A549 (cell line): ENCODE results near the gene PXK. TPM values are rescaled to one million over a fixed set of nuclear protein-coding genes. Genes with fewer than 3 reads are reported as not detected.
"Not testable (repeated sequence)": the region's sequence is repeated elsewhere in the genome, so short reads cannot be mapped to it uniquely, and the experiment has no call there.

Experiments
- ATAC-seq, 2 experiments: fragments of 200-7000 bp in 1 of 2; fragments of >200 bp in 1 of 2; cut with Nextera tagmentation in 1 of 2; cut with Tn5 transposase in 1 of 2; 3 replicates each; pipeline versions ENCODE4 v1.8.0 to v1.9.1; 2018 to 2020; ENCODE audit warnings: mild to moderate bottlenecking in 1 of 2, moderate library complexity in 1 of 2
- CTCF ChIA-PET: fragments of 300-600 bp; sonication (Branson Sonifier 250); formaldehyde crosslinking; extraction: SDS; loops from one replicate; lab custom pipeline; 2021; ENCODE audit warnings: antibody characterized with exemption, inconsistent platforms; lab: Yijun Ruan, JAX
- POLR2A ChIA-PET: fragments of 350-600 bp; formaldehyde crosslinking; extraction: SDS; loops from one replicate; lab custom pipeline; 2021; ENCODE audit warnings: antibody characterized with exemption, inconsistent platforms; lab: Yijun Ruan, JAX
- DNase-seq, 2 experiments: peaks; one replicate each; pipeline versions ENCODE4 v3.0.0 to v3.0.0-alpha.2; 2011 to 2016; ENCODE audit warnings: low read depth in 1 of 2, low spot score in 1 of 2
- FAIRE-seq: peaks from 2 replicates; lab custom pipeline; 2011; peaks lifted over from hg19 to GRCh38; lab: Jason Lieb, UNC
- H3K27ac ChIP-seq, 2 experiments: fragments of >200 bp; sonication (Bioruptor Twin); formaldehyde crosslinking; 3 replicates each; pipeline ENCODE4 v1.5.1; 2016 to 2017
- H3K4me1 ChIP-seq: fragments of >200 bp; sonication (Bioruptor Twin); formaldehyde crosslinking; 3 replicates; pipeline ENCODE4 v1.6.1; 2016
- H3K4me2 ChIP-seq: fragments of >200 bp; sonication (Bioruptor Twin); formaldehyde crosslinking; 3 replicates; pipeline ENCODE4 v1.6.1; 2016
- H3K4me3 ChIP-seq: fragments of >200 bp; sonication (Bioruptor Twin); formaldehyde crosslinking; 3 replicates; pipeline ENCODE4 v1.5.1; 2016
- H3K9me3 ChIP-seq: fragments of >200 bp; sonication (Bioruptor Twin); formaldehyde crosslinking; 3 replicates; pipeline ENCODE4 v1.6.1; 2016
- CEBPB ChIP-seq, 2 experiments: fragments of >200 bp in 1 of 2; sonication (Bioruptor Twin) in 1 of 2; formaldehyde crosslinking in 1 of 2; IDR thresholded peaks; 2 replicates each; pipeline ENCODE4 v1.6.1; 2012 to 2016
- EHMT2 ChIP-seq: fragments of 200-600 bp; sonication (generic); IDR thresholded peaks from 2 replicates; pipeline ENCODE4 v1.6.1; 2016; ENCODE audit warnings: antibody characterized with exemption, low read depth, mild to moderate bottlenecking, moderate library complexity
- ESRRA ChIP-seq: fragments of 150-350 bp; IDR thresholded peaks from 2 replicates; pipeline ENCODE4 v1.6.1; 2014; ENCODE audit warnings: mild to moderate bottlenecking, low read length, borderline replicate concordance
- FOSL2 ChIP-seq, 2 experiments: fragments of 450-650 bp in 1 of 2; fragments of >200 bp in 1 of 2; sonication (Bioruptor Twin) in 1 of 2; formaldehyde crosslinking; IDR thresholded peaks; 2 replicates each; pipeline versions ENCODE4 v1.5.0 to v1.6.1; 2016 to 2020; ENCODE audit warnings: mild to moderate bottlenecking in 1 of 2, moderate library complexity in 1 of 2
- HDAC2 ChIP-seq: fragments of 200-600 bp; sonication (generic); IDR thresholded peaks from 2 replicates; pipeline ENCODE4 v1.6.1; 2016
- HES2 ChIP-seq: fragments of >200 bp; sonication (Bioruptor Twin); formaldehyde crosslinking; IDR thresholded peaks from 2 replicates; pipeline ENCODE4 v1.6.1; 2016
- HOXB13 ChIP-seq: fragments of 250-450 bp; sonication (Bioruptor Pico); IDR thresholded peaks from 2 replicates; pipeline ENCODE4 v1.5.0; 2020; ENCODE audit warnings: low read depth, mild to moderate bottlenecking, moderate library complexity
- HOXB5 ChIP-seq: fragments of 250-450 bp; sonication (Bioruptor Pico); IDR thresholded peaks from 2 replicates; pipeline ENCODE4 v1.5.0; 2020; ENCODE audit warnings: mild to moderate bottlenecking, moderate library complexity
- JUN ChIP-seq, 2 experiments: fragments of >200 bp; sonication (Bioruptor Twin); formaldehyde crosslinking; IDR thresholded peaks; 2 replicates in 1 of 2; 3 replicates in 1 of 2; pipeline ENCODE4 v1.6.1; 2016 to 2017
- JUNB ChIP-seq: fragments of >200 bp; sonication (Bioruptor Twin); formaldehyde crosslinking; IDR thresholded peaks from 2 replicates; pipeline ENCODE4 v1.6.1; 2016
- KDM1A ChIP-seq: fragments of 200-600 bp; sonication (generic); IDR thresholded peaks from 2 replicates; pipeline ENCODE4 v1.6.1; 2016; ENCODE audit warnings: low read depth, mild to moderate bottlenecking
- PBX3 ChIP-seq: IDR thresholded peaks from 2 replicates; pipeline ENCODE4 v1.6.1; 2012
- RNF2 ChIP-seq: fragments of 200-600 bp; sonication (generic); IDR thresholded peaks from 2 replicates; pipeline ENCODE4 v1.6.1; 2016; ENCODE audit warnings: low read depth, mild to moderate bottlenecking, antibody characterized with exemption, moderate library complexity, borderline replicate concordance
- SMC3 ChIP-seq: fragments of >200 bp; sonication (Bioruptor Twin); formaldehyde crosslinking; IDR thresholded peaks from 3 replicates; pipeline ENCODE4 v1.6.1; 2018; ENCODE audit warnings: inconsistent platforms
- TFCP2L1 ChIP-seq: fragments of 250-450 bp; sonication (Bioruptor Pico); IDR thresholded peaks from 2 replicates; pipeline ENCODE4 v1.5.0; 2021; ENCODE audit warnings: mild to moderate bottlenecking
- WGBS: methylation state at CpG from one replicate; pipeline ENCODE4 v1.1.6; 2017; ENCODE audit errors: missing lambda C conversion rate; 5-methylcytosine and 5-hydroxymethylcytosine counted together
- polyA plus RNA-seq, 4 experiments: library from polyadenylated mRNA; depleted of rRNA in 3 of 4; stranded (reverse); fragments of >200 nt; fragmentation: RNase III in 1 of 4; extraction: RNeasy Plus Mini Kit Qiagen cat#74134 plus additional on column Dnase treatment in 1 of 4; gene quantifications; 2 replicates in 3 of 4; 3 replicates in 1 of 4; pipeline ENCODE4 v1.2.3, GENCODE V29; 2011 to 2017
- TF ChIP-seq, protein P1 (sequence below): fragments of 200-600 bp; sonication (generic); IDR thresholded peaks from 2 replicates; pipeline ENCODE4 v1.6.1; 2016; ENCODE audit warnings: antibody characterized with exemption, mild to moderate bottlenecking, moderate library complexity

Gene PXK
- polyA plus RNA-seq, 2 of the 4 experiments (the other 2 are of a cell fraction), result 4.4 to 10.5 TPM

- POLR2A ChIA-PET, result no interaction called here
- peak overlapping the region; percentile 73 for H3K4me2 ChIP-seq
- H3K9me3 ChIP-seq, result no peaks in the 10 kb centered on the region
- CTCF ChIA-PET, result interaction anchor here (2.1 kb wide), 1 partner anchor 57 kb away, joined by 6 read pairs; the partner anchor contains the start of gene KCTD6
- H3K27ac ChIP-seq, result peak overlapping the region in 1 of 2 experiments; percentile 95; a peak in 3 of 6 replicates
- 86% methylated on average over 1 of the region's 1 CpG for WGBS
- H3K4me3 ChIP-seq, result no peak overlapping the region
- FAIRE-seq, result no peak
- DNase-seq, result peak in 1 of 2 experiments; percentile 11
- TF ChIP-seq, protein P1, sequence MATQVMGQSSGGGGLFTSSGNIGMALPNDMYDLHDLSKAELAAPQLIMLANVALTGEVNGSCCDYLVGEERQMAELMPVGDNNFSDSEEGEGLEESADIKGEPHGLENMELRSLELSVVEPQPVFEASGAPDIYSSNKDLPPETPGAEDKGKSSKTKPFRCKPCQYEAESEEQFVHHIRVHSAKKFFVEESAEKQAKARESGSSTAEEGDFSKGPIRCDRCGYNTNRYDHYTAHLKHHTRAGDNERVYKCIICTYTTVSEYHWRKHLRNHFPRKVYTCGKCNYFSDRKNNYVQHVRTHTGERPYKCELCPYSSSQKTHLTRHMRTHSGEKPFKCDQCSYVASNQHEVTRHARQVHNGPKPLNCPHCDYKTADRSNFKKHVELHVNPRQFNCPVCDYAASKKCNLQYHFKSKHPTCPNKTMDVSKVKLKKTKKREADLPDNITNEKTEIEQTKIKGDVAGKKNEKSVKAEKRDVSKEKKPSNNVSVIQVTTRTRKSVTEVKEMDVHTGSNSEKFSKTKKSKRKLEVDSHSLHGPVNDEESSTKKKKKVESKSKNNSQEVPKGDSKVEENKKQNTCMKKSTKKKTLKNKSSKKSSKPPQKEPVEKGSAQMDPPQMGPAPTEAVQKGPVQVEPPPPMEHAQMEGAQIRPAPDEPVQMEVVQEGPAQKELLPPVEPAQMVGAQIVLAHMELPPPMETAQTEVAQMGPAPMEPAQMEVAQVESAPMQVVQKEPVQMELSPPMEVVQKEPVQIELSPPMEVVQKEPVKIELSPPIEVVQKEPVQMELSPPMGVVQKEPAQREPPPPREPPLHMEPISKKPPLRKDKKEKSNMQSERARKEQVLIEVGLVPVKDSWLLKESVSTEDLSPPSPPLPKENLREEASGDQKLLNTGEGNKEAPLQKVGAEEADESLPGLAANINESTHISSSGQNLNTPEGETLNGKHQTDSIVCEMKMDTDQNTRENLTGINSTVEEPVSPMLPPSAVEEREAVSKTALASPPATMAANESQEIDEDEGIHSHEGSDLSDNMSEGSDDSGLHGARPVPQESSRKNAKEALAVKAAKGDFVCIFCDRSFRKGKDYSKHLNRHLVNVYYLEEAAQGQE, result no peak
- TF ChIP-seq TFCP2L1 (CRISPR knock-in tag), result no peak
- TF ChIP-seq EHMT2, result no peak
- TF ChIP-seq KDM1A, result no peak
- TF ChIP-seq PBX3, result no peak
- no peak for TF ChIP-seq JUNB
- no peak for TF ChIP-seq HOXB13 (CRISPR knock-in tag)
- TF ChIP-seq JUN (IDR thresholded peaks at IDR 0.05), result no peak
- no peak for TF ChIP-seq HES2
- TF ChIP-seq FOSL2 (IDR thresholded peaks at IDR 0.05), result no peak
- TF ChIP-seq FOSL2 (CRISPR knock-in tag; IDR thresholded peaks at IDR 0.05), result no peak
- no peak for TF ChIP-seq CEBPB (IDR thresholded peaks at IDR 0.05)
- no peak for TF ChIP-seq RNF2
- no peak for TF ChIP-seq SMC3
- no peak for TF ChIP-seq ESRRA
- no peak for TF ChIP-seq HDAC2
- TF ChIP-seq HOXB5 (CRISPR knock-in tag), result no peak
- ATAC-seq, result no peak; a peak in 1 of 6 replicates
- H3K4me1 ChIP-seq, result peaks cover 21% of the 10 kb centered on the region
Observed at GRCh38 chr3:58434990-58435389, 102.3 kb downstream of the PXK start.

GRCh38 chr3:58437276-58437675, 104.6 kb downstream of the PXK start:
- CTCF ChIA-PET, H3K4me3 ChIP-seq, H3K4me2 ChIP-seq, ATAC-seq, H3K9me3 ChIP-seq, H3K27ac ChIP-seq, POLR2A ChIA-PET, DNase-seq, FAIRE-seq: not testable (repeated sequence)
- H3K4me1 ChIP-seq, result peaks cover 20% of the 10 kb centered on the region
- 76% methylated on average over 8 of the region's 8 CpGs for WGBS

GRCh38 chr3:58440996-58441355, 108.3 kb downstream of the PXK start:
- DNase-seq, H3K4me2 ChIP-seq, FAIRE-seq, H3K9me3 ChIP-seq, ATAC-seq, H3K27ac ChIP-seq, H3K4me1 ChIP-seq, POLR2A ChIA-PET, H3K4me3 ChIP-seq: not testable (repeated sequence)
- WGBS, result 84% methylated on average over 6 of the region's 6 CpGs
- CTCF ChIA-PET, result interaction anchor here (1.5 to 1.9 kb wide), 2 partner anchors 23 to 26 kb away, joined by 4 to 6 read pairs; no protein-coding TSS in a partner anchor
